DOHH2 (cell line): ENCODE data around the gene MYH11.

Experiments
- H3F3A ChIP-seq: fragments of 200-600 bp; sonication (generic), shearing (Covaris generic); 2 replicates; pipeline ENCODE4 v1.6.0; 2016; ENCODE audit warnings: antibody characterized with exemption, mild to moderate bottlenecking; ENCODE audit not compliant: control insufficient read depth, insufficient read depth
- H3K27ac ChIP-seq: fragments of 200-600 bp; sonication (generic); 2 replicates; pipeline ENCODE4 v1.5.1; 2014; ENCODE audit warnings: low read depth, mild to moderate bottlenecking, low read length, moderate library complexity
- H3K27me3 ChIP-seq: fragments of 200-600 bp; sonication (generic); 2 replicates; pipeline ENCODE4 v1.6.1; 2014; ENCODE audit warnings: mild to moderate bottlenecking, low read length, mixed read lengths; ENCODE audit not compliant: control insufficient read depth
- H3K36me3 ChIP-seq: fragments of 200-600 bp; sonication (generic); 2 replicates; pipeline ENCODE4 v1.6.1; 2014; ENCODE audit warnings: mild to moderate bottlenecking, low read length, moderate library complexity, mixed read lengths; ENCODE audit not compliant: control insufficient read depth
- H3K4me1 ChIP-seq: fragments of 200-600 bp; sonication (generic); 2 replicates; pipeline ENCODE4 v1.6.1; 2014; ENCODE audit warnings: mild to moderate bottlenecking, low read length, mixed read lengths; ENCODE audit not compliant: control insufficient read depth
- H3K4me2 ChIP-seq: fragments of 200-600 bp; sonication (generic); 2 replicates; pipeline ENCODE4 v1.6.0; 2014; ENCODE audit warnings: mild to moderate bottlenecking, low read length, moderate library complexity
- H3K4me3 ChIP-seq: fragments of 200-600 bp; sonication (generic); 2 replicates; pipeline ENCODE4 v1.5.1; 2014; ENCODE audit warnings: mild to moderate bottlenecking, low read length, mixed read lengths
- H3K79me2 ChIP-seq: fragments of 200-600 bp; sonication (generic); 2 replicates; pipeline ENCODE4 v1.6.1; 2014; ENCODE audit warnings: mild to moderate bottlenecking, low read length, mixed read lengths; ENCODE audit not compliant: control insufficient read depth
- H3K9me2 ChIP-seq: fragments of 200-600 bp; sonication (generic); replicated peaks from 2 replicates; pipeline ENCODE4 v1.6.1; 2014; ENCODE audit warnings: mild to moderate bottlenecking, low read length, mixed read lengths; ENCODE audit not compliant: control insufficient read depth
- H3K9me3 ChIP-seq: fragments of 200-600 bp; sonication (generic); 2 replicates; pipeline ENCODE4 v1.6.1; 2014; ENCODE audit warnings: antibody characterized with exemption, low read length, mixed read lengths; ENCODE audit not compliant: control insufficient read depth, insufficient read depth
- H4K20me1 ChIP-seq: fragments of 200-600 bp; sonication (generic); 2 replicates; pipeline ENCODE4 v1.6.0; 2014; ENCODE audit warnings: low read depth, mild to moderate bottlenecking, antibody characterized with exemption, low read length, moderate library complexity; ENCODE audit not compliant: control insufficient read depth, insufficient read depth
- EZH2phosphoT487 ChIP-seq: fragments of 200-600 bp; sonication (generic); IDR thresholded peaks from 2 replicates; pipeline ENCODE4 v1.6.1; 2017; ENCODE audit warnings: borderline replicate concordance, mild to moderate bottlenecking, antibody characterized with exemption, low read length, moderate library complexity, mixed read lengths
- TF ChIP-seq, protein P1 (sequence below): fragments of 200-600 bp; sonication (generic); IDR thresholded peaks from one replicate; pipeline ENCODE4 v1.5.1; 2014; ENCODE audit warnings: antibody characterized with exemption, mild to moderate bottlenecking, low read depth, low read length; ENCODE audit not compliant: poor library complexity, severe bottlenecking

The MYH11 gene

DNA sequence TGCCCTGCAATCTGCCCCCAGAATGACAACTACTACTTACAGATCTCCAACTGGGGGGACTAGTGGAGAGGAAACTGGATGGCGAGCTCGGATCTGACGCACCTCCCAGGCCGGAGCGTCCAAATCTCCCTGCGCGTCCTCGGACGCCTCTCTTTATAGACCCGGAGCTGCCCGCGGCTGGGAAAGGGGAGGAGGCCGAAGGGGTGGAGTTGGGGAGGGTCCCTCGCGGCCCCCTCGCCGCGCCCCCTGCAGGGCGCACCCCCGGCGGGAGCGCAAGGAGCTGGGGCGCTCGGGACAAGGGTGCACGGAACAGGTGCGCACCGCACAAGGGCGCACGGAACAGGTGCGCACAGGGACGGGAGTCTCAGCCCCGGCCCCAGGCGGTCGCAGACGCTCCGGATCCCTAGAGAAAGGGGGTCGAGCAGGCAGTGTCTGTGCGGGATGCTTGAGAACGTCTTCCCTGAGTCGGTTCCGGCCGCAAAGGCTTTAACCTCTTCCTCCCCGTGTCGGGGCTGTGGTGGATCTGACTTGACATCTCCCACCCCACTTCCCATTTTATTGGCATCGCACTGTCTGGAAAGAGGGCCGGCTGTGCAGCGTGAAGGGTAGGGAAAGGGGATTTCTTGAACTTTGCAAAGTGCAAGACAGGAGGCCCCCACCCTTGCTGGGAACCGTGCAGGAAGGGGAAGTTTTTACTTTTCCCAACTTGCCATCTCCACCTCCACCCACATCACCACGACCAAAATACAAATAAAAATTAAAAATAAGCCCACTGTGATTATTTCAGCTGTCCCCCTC lies at the start of gene MYH11:
TSS of gene MYH11 (minus strand) at position 128 of the 798 bp plus-strand sequence. CDS start 18,776 bp downstream, outside the sequence.
- H3K9me2 ChIP-seq, result no peaks in the 10 kb centered on the region
- no peaks in the 10 kb centered on the region for H4K20me1 ChIP-seq
- H3K79me2 ChIP-seq, result no peaks in the 10 kb centered on the region
- peaks cover 38% of the 10 kb centered on the region for H3K27me3 ChIP-seq
- H3K36me3 ChIP-seq, result no peaks in the 10 kb centered on the region
- peaks cover 35% of the 10 kb centered on the region for H3K4me1 ChIP-seq
- peak within 1 kb of the TSS; percentile 49 for H3K4me3 ChIP-seq
- no peaks in the 10 kb centered on the region for H3K9me3 ChIP-seq
- TF ChIP-seq EZH2phosphoT487, result no peak
- TF ChIP-seq, protein P1, sequence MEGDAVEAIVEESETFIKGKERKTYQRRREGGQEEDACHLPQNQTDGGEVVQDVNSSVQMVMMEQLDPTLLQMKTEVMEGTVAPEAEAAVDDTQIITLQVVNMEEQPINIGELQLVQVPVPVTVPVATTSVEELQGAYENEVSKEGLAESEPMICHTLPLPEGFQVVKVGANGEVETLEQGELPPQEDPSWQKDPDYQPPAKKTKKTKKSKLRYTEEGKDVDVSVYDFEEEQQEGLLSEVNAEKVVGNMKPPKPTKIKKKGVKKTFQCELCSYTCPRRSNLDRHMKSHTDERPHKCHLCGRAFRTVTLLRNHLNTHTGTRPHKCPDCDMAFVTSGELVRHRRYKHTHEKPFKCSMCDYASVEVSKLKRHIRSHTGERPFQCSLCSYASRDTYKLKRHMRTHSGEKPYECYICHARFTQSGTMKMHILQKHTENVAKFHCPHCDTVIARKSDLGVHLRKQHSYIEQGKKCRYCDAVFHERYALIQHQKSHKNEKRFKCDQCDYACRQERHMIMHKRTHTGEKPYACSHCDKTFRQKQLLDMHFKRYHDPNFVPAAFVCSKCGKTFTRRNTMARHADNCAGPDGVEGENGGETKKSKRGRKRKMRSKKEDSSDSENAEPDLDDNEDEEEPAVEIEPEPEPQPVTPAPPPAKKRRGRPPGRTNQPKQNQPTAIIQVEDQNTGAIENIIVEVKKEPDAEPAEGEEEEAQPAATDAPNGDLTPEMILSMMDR, result no peak
- peak within 1 kb of the TSS; percentile 22 for H3K27ac ChIP-seq
- peak within 1 kb of the TSS; percentile 58 for H3K4me2 ChIP-seq
- H3F3A ChIP-seq, result peaks cover 13% of the 10 kb centered on the region

DNA sequence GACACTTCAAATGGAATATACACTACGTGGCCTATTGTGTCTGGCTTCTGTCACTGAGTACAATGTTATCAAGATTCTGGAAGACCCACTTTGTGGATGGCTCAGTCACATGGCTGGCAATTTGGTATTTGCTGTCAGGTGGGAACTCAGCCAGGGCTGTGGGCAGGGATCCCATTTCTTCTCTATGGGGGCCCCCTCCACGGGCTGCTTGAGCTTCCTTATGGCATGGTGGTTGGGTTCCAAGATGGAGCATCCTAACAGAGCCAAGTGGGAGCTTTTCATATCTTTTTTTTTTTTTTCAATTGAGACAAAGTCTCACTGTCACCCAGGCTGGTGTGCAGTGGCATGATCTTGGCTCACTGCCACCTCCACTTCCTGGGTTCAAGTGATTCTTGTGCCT lies 49.6 kb upstream of the MYH11 start:
- H3K4me3 ChIP-seq, result no peak overlapping the region
- no peak overlapping the region for H3K27ac ChIP-seq
- no peaks in the 10 kb centered on the region for H4K20me1 ChIP-seq
- H3K79me2 ChIP-seq, result no peaks in the 10 kb centered on the region
- TF ChIP-seq, protein P1, result no peak
- no peak for TF ChIP-seq EZH2phosphoT487
- no peaks in the 10 kb centered on the region for H3K27me3 ChIP-seq
- no peak overlapping the region for H3K4me2 ChIP-seq
- no peaks in the 10 kb centered on the region for H3F3A ChIP-seq
- peaks cover 11% of the 10 kb centered on the region for H3K4me1 ChIP-seq
- no peaks in the 10 kb centered on the region for H3K36me3 ChIP-seq
- H3K9me2 ChIP-seq, result no peaks in the 10 kb centered on the region
- no peaks in the 10 kb centered on the region for H3K9me3 ChIP-seq

DNA sequence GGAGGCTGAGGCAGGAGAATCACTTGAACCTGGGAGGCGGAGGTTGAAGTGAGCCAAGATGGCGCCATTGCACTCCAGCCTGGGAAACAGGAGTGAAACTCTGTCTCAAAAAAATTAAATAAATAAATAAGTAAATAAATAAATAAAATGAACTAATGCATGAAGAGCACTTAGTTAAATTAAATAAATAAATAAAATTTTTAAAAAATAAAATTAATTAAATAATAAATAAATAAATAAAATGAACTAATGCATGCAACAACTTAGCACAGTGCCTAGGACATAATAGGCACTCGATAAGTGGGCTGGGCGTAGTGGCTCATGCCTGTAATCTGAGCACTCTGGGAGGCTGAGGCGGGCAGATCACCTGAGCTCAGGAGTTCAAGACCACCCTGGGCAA lies 47.1 kb upstream of the MYH11 start:
- Histone ChIP-seq H3K27ac (no peak overlapping the region), H3K36me3 (no peaks in the 10 kb centered on the region), H3K27me3 (no peaks in the 10 kb centered on the region), H3K9me2 (no peaks in the 10 kb centered on the region), H3K4me1 (peaks cover 18% of the 10 kb centered on the region), H4K20me1 (no peaks in the 10 kb centered on the region), H3K4me2 (no peak overlapping the region), H3K79me2 (no peaks in the 10 kb centered on the region), H3K4me3 (no peak overlapping the region), H3F3A (no peaks in the 10 kb centered on the region), H3K9me3 (no peaks in the 10 kb centered on the region)
- TF ChIP-seq EZH2phosphoT487, result no peak
- TF ChIP-seq, protein P1, result no peak
